Endothelial cell of umbilical vein (primary cell): Measurements from ENCODE around the gene PRX.

Source experiments
- POLR2A ChIP-seq: IDR thresholded peaks from 2 replicates; pipeline ENCODE4 v1.6.1; 2012; ENCODE audit warnings: low read depth, mild to moderate bottlenecking, control low read depth, low read length
- POLR2AphosphoS5 ChIP-seq: IDR thresholded peaks from 2 replicates; pipeline ENCODE4 v1.6.1; 2012; ENCODE audit warnings: low read depth, mild to moderate bottlenecking, control low read depth, low read length, moderate library complexity; ENCODE audit not compliant: insufficient read depth
- TF ChIP-seq, protein P1 (sequence below), 2 donors: IDR thresholded peaks; 1 replicate in 1 of 2; 2 replicates in 1 of 2; pipeline ENCODE4 v1.5.1; 2011; ENCODE audit warnings: low read length in 2 of 2, mild to moderate bottlenecking in 2 of 2, moderate library complexity in 2 of 2, control low read depth in 1 of 2, inconsistent platforms in 1 of 2, low read depth in 1 of 2; ENCODE audit not compliant: insufficient read depth in 1 of 2; ENCODE audit errors: extremely low read depth in 1 of 2

DNA sequence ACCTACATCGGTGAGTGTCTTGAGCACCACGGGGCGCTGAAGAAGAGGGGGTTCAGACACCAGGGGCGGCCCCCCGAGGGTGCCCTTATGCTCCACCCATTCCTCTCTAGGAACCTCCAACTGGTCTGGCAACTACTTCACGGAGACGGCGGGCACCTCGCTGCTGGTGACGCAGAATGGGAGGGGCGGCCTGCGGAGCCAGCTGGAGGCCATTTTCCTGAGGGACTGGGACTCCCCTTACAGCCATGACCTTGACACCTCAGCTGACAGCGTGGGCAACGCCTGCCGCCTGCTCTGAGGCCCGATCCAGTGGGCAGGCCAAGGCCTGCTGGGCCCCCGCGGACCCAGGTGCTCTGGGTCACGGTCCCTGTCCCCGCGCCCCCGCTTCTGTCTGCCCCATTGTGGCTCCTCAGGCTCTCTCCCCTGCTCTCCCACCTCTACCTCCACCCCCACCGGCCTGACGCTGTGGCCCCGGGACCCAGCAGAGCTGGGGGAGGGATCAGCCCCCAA, 35.2 kb downstream of the PRX start:
- TF ChIP-seq, protein P1, sequence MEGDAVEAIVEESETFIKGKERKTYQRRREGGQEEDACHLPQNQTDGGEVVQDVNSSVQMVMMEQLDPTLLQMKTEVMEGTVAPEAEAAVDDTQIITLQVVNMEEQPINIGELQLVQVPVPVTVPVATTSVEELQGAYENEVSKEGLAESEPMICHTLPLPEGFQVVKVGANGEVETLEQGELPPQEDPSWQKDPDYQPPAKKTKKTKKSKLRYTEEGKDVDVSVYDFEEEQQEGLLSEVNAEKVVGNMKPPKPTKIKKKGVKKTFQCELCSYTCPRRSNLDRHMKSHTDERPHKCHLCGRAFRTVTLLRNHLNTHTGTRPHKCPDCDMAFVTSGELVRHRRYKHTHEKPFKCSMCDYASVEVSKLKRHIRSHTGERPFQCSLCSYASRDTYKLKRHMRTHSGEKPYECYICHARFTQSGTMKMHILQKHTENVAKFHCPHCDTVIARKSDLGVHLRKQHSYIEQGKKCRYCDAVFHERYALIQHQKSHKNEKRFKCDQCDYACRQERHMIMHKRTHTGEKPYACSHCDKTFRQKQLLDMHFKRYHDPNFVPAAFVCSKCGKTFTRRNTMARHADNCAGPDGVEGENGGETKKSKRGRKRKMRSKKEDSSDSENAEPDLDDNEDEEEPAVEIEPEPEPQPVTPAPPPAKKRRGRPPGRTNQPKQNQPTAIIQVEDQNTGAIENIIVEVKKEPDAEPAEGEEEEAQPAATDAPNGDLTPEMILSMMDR (IDR thresholded peaks at IDR 0.05; ENCODE audit: extremely low read depth in 1 of 2, insufficient read depth in 1 of 2, low read depth in 1 of 2, low read length in 2 of 2), result no peak
- TF ChIP-seq POLR2A (no peak), POLR2AphosphoS5 (no peak)
